ENCODE measurements around the gene ANKRD13A.
"Not testable (repeated sequence)": the region's sequence is repeated elsewhere in the genome, so short reads cannot be mapped to it uniquely, and the experiment has no call there.

Gene ANKRD13A

DNA sequence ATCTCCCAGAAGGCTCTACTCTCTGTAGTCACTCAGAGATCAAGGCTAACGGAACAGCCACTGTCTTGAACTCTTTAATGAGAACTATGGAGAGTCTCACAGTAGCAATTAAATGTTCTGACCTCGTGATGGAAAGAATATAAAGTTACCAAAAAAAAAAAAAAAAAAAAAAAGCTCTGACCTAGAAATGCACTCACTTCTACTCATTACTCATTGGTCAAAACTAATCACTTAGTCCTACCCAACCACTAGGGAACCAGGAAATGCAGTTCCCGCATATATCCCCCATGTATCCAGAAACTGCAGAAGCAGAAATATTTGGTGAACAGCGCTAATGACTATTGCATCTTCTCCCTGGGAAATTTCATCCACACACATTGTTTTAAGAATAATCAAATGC lies 78.6 kb downstream of the ANKRD13A start:
- no peak for DNase-seq (ENCODE audit: low read depth in 2 of 3, low spot score in 1 of 3)

DNA sequence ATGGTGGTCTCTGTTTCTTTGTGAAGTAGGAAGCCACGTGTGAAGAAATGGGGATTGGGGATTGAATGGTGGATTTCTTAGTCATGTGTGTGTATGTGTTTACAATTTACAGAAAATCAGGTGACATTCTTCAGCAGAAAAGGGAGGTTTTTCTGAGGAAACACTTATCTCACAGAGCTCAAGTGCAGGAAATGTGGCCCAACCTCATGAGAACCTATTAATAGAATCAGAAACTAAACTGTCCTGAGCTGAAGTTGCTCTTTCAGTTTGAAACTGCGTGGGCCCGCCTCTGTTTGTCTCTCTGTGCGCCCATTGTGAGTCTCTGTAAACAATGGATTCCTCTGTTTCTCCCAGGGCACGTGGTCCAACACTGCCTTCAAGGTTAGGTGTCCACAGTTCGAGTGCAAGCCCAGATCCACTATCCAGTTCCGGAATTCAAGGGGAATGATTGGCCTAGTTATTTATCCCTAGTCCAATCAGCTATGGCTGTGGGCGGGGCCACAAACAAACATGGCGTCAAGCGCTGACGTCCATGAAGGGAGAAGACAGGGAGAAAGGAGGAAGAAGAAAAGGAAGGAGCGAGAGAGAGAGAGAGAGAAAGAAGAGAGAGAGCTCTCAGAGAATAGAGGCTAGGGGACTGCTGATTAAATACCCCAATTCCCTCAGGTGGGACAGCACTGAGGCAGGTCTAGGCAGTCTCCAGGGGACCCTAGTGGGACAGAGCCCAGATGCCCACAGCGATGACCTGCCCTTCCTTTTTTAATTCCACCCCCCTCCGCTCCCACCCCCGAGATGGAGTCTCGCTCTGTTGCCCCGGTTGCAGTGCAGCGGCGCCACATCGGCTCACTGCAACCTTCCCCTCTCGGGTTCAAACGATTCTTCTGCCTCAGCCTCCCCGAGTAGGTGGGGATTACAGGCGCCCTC lies 80.5 kb downstream of the ANKRD13A start:
- peak; percentile 57 to 63 (median 63) for DNase-seq (ENCODE audit: low read depth in 2 of 3, low spot score in 1 of 3)

DNA sequence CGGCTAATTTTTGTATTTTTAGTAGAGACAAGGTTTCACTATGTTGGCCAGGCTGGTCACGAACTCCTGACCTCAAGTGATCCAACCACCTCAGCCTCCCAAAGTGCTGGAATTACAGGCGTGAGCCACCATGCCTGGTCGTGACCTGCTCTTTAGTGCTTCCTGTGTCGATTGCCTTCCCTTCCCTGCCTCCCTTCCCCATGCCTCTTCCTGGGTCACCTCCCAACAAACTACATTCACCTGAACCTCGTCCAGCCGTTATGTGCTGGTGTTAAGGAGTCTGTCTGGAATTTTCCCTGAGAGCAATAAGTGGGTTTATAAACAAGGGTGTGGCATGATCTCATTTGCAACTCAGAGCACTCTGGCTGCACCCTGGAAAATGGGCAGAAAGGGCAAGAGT lies 81.2 kb downstream of the ANKRD13A start:
- no peak for DNase-seq (ENCODE audit: low read depth in 2 of 3, low spot score in 1 of 3)

DNA sequence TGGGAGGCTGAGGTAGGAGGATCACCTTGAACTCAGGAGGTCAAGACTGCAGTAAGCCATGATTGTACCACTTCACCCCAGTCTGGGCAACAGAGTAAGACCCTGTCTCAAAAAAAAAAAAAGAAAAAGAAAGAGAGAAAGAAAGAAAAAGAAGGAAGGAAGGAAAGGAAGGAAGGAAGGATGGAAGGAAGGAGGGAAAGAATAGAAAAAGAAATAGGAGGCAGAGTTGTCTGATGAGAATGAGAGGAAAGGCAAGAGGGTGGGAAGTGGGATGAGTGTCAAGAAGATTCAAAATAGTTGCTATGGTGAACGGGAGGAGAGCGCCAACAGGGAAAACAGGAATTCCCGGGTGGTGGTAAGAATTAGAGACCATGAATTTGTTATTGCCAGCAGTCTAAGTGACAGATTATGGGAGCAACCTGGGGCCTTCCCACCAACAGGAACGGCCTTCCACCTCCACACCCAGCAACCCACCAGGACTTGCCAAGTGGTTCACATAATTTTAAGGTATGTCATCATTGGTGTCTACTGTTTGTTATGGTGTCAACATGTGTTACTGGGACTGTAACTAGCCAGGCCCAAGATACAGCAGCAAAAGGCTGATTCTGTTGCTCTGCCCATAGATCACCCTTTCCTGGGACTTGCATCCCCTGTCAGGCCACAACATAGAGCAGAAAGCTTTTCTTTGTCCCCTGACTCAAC lies 85.2 kb downstream of the ANKRD13A start:
- DNase-seq (ENCODE audit: low read depth in 2 of 3, low spot score in 1 of 3) = no peak

DNA sequence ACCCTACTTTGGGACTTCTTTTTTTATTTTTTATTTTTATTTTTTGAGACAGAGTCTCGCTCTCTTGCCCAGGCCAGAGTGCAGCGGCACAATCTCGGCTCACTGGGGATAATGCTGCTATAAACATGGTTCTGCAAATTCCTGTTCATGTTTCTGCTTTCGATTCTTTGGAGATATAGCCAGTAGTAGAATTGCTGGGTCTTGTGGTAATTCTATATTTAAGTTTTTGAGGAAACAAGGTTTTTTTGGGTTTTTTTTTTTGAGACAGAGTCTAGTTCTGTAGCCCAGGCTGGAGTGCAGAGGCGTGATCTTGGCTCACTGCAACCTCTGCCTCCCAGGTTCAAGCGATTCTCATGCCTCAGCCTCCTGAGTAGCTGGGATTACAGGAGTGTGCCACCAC lies 89.0 kb downstream of the ANKRD13A start:
- DNase-seq (ENCODE audit: low read depth in 2 of 3, low spot score in 1 of 3) = not testable (repeated sequence)

DNA sequence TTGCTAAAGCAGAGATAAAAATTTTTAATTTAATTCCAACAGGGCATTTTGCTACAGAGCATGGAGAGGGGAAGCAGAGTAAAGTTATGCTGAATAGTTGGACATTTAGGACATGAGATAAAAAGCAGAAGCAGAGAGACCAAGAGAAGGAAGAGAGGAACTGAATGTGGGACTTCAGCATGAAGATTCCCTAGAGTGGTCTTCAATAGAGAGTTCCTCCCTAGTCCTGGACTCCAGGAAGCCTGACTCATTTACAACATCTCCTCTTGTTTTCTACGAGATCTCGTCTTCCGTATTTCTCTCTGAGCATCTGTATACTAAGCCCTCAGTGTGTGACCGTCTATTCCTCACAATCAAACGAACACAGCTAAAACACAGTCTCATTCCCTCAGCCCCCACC lies 89.7 kb downstream of the ANKRD13A start:
- DNase-seq (ENCODE audit: low read depth in 2 of 3, low spot score in 1 of 3) = no peak

Measured in stimulated activated CD4-positive, alpha-beta T cell treated with anti-CD3 and anti-CD28 coated beads, Interleukin-12 subunit alpha, Interleukin-12 subunit beta, amount 100 ng/mL, for 48 hours (primary cell).